ENCODE measurements around the gene KYNU.

- no peak for TF ChIP-seq CTCF (IDR thresholded peaks at IDR 0.05)
- TF ChIP-seq POLR2A (IDR thresholded peaks at IDR 0.05) = no peak
Observed at GRCh38 chr2:142843731-142844130, 33.7 kb upstream of the KYNU start.

Data from esophagus squamous epithelium (tissue), 4 donors.